ENCODE measurements around the gene SMIM9. TPM values are rescaled to one million over a fixed set of nuclear protein-coding genes. Genes with fewer than 3 reads are reported as not detected.

Gene SMIM9
- total RNA-seq, 1 donor from 2014 or later, result not detected

DNA sequence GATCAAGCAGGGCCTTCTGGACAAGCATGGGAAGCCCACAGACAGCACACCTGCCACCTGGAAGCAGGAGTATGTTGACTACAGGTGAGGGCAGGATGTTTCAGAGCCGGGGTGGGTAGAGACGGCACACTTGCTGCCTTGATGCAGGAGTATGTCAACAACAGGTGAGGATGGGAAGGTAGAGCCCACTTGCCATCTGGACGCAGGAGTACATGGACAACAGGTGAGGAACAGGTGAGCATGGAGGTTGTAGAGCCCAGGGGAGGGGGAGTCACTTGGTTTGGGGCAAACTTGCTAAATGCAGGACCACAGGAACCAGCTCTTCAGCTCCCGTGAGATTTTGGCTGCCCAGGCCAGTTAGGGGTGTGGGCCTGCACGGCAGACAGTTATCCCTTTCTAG is 59.8 kb downstream of the SMIM9 start:
- TF ChIP-seq, protein P1, sequence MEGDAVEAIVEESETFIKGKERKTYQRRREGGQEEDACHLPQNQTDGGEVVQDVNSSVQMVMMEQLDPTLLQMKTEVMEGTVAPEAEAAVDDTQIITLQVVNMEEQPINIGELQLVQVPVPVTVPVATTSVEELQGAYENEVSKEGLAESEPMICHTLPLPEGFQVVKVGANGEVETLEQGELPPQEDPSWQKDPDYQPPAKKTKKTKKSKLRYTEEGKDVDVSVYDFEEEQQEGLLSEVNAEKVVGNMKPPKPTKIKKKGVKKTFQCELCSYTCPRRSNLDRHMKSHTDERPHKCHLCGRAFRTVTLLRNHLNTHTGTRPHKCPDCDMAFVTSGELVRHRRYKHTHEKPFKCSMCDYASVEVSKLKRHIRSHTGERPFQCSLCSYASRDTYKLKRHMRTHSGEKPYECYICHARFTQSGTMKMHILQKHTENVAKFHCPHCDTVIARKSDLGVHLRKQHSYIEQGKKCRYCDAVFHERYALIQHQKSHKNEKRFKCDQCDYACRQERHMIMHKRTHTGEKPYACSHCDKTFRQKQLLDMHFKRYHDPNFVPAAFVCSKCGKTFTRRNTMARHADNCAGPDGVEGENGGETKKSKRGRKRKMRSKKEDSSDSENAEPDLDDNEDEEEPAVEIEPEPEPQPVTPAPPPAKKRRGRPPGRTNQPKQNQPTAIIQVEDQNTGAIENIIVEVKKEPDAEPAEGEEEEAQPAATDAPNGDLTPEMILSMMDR (IDR thresholded peaks at IDR 0.05; ENCODE audit: borderline replicate concordance), result no peak
- peaks cover 61% of the 10 kb centered on the region for H3K36me3 ChIP-seq
- intact Hi-C loops (cut with micrococcal nuclease), result no loop called here

More for the DNA sequence above, 59.8 kb downstream of the SMIM9 start:
- Histone ChIP-seq H3K4me3 (no peak overlapping the region), H3K27ac (replicated peaks) (no peak overlapping the region), H3K9me3 (replicated peaks) (no peaks in the 10 kb centered on the region), H3K4me1 (peaks cover 4% of the 10 kb centered on the region), H3K27me3 (ENCODE audit: low read depth) (no peaks in the 10 kb centered on the region)
- no peak for DNase-seq

Other genes starting within 250 kb of the SMIM9 start
- gene CTAG1A, start 249.5 kb downstream of the SMIM9 start, total RNA-seq, result not detected
- gene CTAG1B, start 215.4 kb downstream of the SMIM9 start, total RNA-seq, result not detected
- gene CTAG2, start 181.1 kb downstream of the SMIM9 start, total RNA-seq, result not detected
- 14.8 TPM for gene GAB3, start 83.6 kb downstream of the SMIM9 start, total RNA-seq
- 18.0 TPM for gene DKC1, start 71.8 kb downstream of the SMIM9 start, total RNA-seq
- gene MPP1, start 29.2 kb downstream of the SMIM9 start, total RNA-seq, result 32.9 TPM
- 30.3 TPM for gene F8A1, start 51.7 kb upstream of the SMIM9 start, total RNA-seq
- gene F8, start 188.1 kb upstream of the SMIM9 start, total RNA-seq, result 49.7 TPM
- gene FUNDC2, start 192.2 kb upstream of the SMIM9 start, total RNA-seq, result 364 TPM
- gene CMC4, start 236.5 kb upstream of the SMIM9 start, total RNA-seq, result 28.1 TPM
- 56.9 TPM for gene MTCP1, start 236.5 kb upstream of the SMIM9 start, total RNA-seq
- 17.0 TPM for gene BRCC3, start 236.8 kb upstream of the SMIM9 start, total RNA-seq